ENCODE measurements around the gene PLCD3. TPM values are rescaled to one million over a fixed set of nuclear protein-coding genes. Genes with fewer than 3 reads are reported as not detected.
A peak's percentile ranks its signal among the peaks of the same experiment; 100 is the strongest.

Gene PLCD3
- total RNA-seq, 2 donors from 2014 or later: 2.7 to 5.9 TPM

DNA sequence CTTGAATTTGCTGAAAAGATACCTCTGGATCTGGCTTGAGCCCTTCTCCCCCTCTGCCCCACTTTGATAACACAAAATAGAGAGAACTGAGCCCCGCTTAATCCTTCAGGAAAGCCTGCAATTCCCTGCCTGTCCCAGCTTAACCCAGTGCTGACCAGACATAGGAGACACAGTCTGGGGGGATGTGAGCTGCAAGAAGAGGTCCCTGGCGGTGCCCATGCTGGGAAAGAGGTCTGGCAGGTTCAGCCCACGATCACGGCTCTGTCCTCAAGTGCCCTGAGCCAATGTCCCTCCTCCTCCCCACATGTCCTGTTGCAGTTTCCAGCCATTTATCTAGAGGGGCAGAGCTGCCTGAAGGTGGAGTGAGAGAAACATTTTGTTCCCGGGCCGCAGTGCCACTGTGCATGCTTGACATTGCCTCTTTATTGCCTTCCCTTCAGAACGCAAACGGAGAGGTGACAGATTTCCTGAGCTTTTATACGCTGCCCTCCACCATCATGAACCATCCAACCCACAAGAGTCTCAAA lies 29.0 kb downstream of the PLCD3 start:
- H3K27me3 Mint-ChIP-seq: no peaks in the 10 kb centered on the region
- H3K4me3 Mint-ChIP-seq: no peak overlapping the region
- H3K9me3 Mint-ChIP-seq: no peaks in the 10 kb centered on the region
- H3K36me3 Mint-ChIP-seq: peaks cover 15% of the 10 kb centered on the region
- no peak overlapping the region for H3K27ac Mint-ChIP-seq
- DNase-seq (ENCODE audit: low spot score): no peak
- peaks cover 0 to 5% of the 10 kb centered on the region in 2 donors for H3K4me1 Mint-ChIP-seq (ENCODE audit: low read depth in 2 of 2)
- no peak for ATAC-seq

DNA sequence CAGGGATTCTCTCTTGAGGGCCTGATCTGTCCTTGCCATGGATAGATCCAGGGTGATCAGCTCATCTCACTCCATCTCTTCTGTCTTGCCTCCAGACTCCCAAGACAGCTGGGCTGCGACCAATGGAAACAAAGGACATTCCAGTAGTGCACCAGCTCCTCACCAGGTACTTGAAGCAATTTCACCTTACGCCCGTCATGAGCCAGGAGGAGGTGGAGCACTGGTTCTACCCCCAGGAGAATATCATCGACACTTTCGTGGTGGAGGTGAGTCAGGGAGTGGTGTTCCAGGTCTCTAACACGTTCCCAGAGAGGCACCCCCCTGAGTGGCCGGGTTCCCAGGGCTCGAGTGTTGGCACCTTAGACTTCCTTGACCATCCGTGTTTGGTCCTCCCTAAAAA lies 29.5 kb downstream of the PLCD3 start:
- no peak overlapping the region for H3K4me3 Mint-ChIP-seq
- peaks cover 15% of the 10 kb centered on the region for H3K36me3 Mint-ChIP-seq

DNA sequence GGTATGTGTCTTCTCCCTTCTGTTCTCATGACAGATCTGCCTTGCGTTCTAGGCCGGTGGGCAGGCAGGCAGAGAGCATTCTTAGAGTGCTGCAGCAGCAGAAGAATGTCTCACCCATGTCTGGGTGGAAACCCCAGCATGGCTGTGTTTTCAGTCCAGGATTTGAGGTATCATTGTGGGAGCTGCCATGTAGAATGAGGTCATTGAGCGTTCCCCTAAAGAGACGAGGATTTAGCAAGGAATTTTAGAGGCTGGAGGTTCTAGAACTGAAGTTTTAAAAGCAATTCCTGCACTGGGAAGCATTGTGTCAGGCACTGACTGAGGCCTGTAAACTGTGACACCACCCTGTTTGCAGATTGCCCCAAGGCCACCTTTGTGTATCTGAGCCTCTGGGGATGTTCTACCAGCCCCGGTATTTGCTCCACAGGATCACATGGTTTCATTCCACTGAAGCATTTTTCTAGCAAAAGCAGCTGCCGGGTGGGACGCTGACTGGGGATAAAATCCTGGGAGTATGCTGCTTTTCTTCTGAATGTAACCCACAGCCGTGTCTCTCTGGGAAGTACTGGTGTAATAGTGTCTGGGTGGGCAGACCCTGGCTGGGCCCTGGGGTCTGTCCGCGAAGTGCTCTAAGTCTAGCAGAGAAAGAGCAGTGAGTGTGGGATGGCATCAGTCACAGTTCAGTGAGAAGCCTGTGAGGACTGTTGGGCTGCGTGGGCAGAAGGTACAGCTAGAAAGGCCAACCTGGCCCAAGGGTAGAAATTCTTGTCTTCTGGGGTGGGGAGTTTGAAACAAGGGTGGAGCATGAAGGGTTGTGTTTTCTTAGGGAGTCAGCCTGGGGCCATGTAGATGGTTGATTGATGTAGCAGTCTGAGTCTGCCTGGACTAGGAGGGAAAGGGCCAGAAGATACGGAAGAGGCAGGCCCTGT lies 30.2 kb downstream of the PLCD3 start:
- ATAC-seq (no peak), DNase-seq (ENCODE audit: low spot score) (no peak)
- Mint-ChIP-seq H3K36me3 (peaks cover 15% of the 10 kb centered on the region), H3K4me3 (no peak overlapping the region), H3K27me3 (no peaks in the 10 kb centered on the region), H3K9me3 (no peaks in the 10 kb centered on the region), H3K4me1 (ENCODE audit: low read depth in 2 of 2) (peaks cover 4 to 5% of the 10 kb centered on the region in 2 donors), H3K27ac (peak overlapping the region in 1 of 2 donors; percentile 3)

More for the DNA sequence above, 29.5 kb downstream of the PLCD3 start:
- Mint-ChIP-seq H3K27me3 (no peaks in the 10 kb centered on the region), H3K4me1 (ENCODE audit: low read depth in 2 of 2) (peaks cover 3 to 5% of the 10 kb centered on the region in 2 donors), H3K9me3 (no peaks in the 10 kb centered on the region), H3K27ac (peak overlapping the region in 1 of 2 donors; percentile 3)
- ATAC-seq (no peak), DNase-seq (ENCODE audit: low spot score) (no peak)

DNA sequence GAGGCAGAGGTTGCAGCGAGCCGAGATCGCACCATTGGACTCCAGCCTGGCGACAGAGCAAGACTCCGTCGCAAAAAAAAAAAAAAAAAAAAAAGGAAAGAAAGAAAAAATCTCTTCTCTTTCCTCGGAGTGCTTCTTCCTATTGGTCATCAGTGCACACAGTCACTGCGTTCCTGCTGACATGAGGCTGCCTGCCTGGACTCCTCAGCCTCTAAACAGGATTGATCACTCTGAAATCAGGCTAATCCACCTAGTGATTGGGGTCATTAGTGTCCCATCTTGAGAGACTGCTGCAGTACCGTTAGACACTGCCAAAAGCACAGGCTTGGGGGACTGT lies 30.8 kb downstream of the PLCD3 start:
- DNase-seq (ENCODE audit: low spot score) (no peak), ATAC-seq (no peak)
- no peaks in the 10 kb centered on the region for H3K27me3 Mint-ChIP-seq
- no peak overlapping the region for H3K27ac Mint-ChIP-seq
- H3K36me3 Mint-ChIP-seq: peaks cover 17% of the 10 kb centered on the region
- no peak overlapping the region for H3K4me3 Mint-ChIP-seq
- H3K9me3 Mint-ChIP-seq: no peaks in the 10 kb centered on the region
- H3K4me1 Mint-ChIP-seq (ENCODE audit: low read depth in 2 of 2): peaks cover 4 to 5% of the 10 kb centered on the region in 2 donors

DNA sequence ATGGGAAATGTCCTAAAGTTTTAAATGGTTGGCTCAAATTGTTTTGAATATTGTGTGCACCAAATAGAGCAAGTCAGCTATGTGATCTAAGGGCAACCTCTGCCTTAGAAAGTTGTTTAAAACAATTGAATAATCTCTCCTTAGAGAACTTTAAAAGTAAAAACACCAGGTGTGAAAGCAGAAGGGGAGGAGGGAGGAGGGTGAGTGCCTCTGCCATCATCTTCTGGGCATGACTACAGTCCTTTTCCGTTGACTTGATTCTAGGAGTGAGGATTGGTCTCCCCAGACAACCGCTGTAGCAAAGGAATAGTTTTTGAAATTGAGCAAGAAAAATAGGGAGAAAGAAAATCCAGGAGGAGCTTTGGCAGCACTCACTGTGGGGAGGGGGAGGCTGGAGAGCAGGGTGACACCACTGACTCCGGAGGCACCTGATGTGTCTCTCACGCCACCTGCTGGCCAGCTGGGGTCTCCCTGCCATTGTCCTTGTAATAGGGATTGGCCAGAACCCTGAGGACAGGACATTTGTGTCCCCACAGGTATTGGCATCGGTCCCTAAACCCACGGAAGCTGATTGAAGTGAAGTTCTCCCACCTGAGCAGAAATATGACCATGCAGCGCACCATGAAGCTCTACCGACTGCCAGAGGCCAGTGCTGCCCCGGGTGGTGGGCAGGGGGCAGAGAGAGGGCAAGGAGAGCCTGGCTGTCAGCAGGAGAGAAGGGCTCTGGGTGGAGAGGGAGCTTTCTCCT lies 33.3 kb downstream of the PLCD3 start:
- H3K4me1 Mint-ChIP-seq (ENCODE audit: low read depth in 2 of 2): peaks cover 4 to 10% of the 10 kb centered on the region in 2 donors
- no peaks in the 10 kb centered on the region for H3K9me3 Mint-ChIP-seq
- ATAC-seq (peak; percentile 75 to 80), DNase-seq (ENCODE audit: low spot score) (no peak)
- peak overlapping the region in 1 of 2 donors; percentile 33 for H3K27ac Mint-ChIP-seq
- H3K27me3 Mint-ChIP-seq: no peaks in the 10 kb centered on the region
- no peak overlapping the region for H3K4me3 Mint-ChIP-seq
- H3K36me3 Mint-ChIP-seq: peaks cover 23% of the 10 kb centered on the region

DNA sequence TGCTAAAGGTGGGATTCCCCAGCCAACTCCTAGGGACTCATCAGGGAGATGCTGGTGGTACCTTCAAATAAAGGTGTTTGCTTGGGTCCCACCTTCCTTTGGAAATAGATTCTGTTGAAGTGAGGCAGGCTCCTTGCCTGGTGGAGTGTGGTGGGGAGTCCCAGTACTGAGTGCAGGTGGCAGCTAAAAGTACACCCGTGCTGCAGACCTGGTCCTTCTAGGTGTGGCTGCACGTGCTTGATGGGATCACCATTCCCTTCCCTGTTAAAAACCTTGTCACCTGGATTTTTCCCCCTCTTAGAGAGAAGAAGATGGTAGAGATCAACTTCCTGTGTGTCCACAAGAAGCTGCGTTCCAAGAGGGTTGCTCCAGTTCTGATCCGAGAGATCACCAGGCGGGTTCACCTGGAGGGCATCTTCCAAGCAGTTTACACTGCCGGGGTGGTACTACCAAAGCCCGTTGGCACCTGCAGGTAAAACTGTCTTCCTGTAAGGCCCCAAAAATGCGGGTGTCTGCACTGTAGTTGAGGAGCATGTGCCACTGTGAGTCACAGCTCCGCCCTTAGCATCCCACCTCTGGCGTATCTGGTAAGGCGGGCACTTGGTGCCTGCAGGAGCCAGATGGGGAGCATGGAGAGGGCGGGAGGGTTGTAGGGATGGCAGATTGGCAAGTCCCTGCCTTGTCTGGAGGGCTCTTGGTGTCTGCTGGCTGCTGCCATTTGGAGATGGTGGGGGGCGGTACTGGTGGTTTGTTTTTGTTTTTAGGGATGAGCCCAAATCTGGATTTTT lies 34.0 kb downstream of the PLCD3 start:
- ATAC-seq (no peak), DNase-seq (ENCODE audit: low spot score) (no peak)
- Mint-ChIP-seq H3K27me3 (no peaks in the 10 kb centered on the region), H3K9me3 (no peaks in the 10 kb centered on the region), H3K27ac (peak overlapping the region in 1 of 2 donors; percentile 33), H3K4me3 (no peak overlapping the region), H3K4me1 (ENCODE audit: low read depth in 2 of 2) (peaks cover 4 to 10% of the 10 kb centered on the region in 2 donors), H3K36me3 (peaks cover 23% of the 10 kb centered on the region)

DNA sequence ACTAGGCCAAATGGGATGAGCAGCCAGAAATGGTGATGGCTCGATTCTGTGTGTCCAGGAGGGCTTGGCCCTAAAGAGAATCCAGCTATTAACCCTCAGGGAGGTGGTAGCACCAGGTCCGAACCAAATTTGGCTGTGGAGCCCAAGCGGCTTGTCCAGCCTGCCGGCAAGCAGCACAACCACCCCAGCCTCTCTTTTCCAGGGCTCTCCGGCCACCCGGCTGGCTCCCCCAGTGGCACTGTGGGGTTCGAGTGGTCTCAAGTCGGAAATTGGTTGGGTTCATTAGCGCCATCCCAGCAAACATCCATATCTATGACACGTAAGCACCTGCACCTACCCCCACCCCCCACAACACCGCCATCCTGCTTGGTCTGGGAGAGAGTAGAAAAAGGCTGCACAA lies 35.4 kb downstream of the PLCD3 start:
- peaks cover 4 to 10% of the 10 kb centered on the region in 2 donors for H3K4me1 Mint-ChIP-seq (ENCODE audit: low read depth in 2 of 2)
- no peak overlapping the region for H3K27ac Mint-ChIP-seq
- H3K9me3 Mint-ChIP-seq: no peaks in the 10 kb centered on the region
- H3K36me3 Mint-ChIP-seq: peaks cover 18% of the 10 kb centered on the region
- no peak overlapping the region for H3K4me3 Mint-ChIP-seq
- DNase-seq (ENCODE audit: low spot score) (no peak), ATAC-seq (no peak)
- H3K27me3 Mint-ChIP-seq: no peaks in the 10 kb centered on the region

DNA sequence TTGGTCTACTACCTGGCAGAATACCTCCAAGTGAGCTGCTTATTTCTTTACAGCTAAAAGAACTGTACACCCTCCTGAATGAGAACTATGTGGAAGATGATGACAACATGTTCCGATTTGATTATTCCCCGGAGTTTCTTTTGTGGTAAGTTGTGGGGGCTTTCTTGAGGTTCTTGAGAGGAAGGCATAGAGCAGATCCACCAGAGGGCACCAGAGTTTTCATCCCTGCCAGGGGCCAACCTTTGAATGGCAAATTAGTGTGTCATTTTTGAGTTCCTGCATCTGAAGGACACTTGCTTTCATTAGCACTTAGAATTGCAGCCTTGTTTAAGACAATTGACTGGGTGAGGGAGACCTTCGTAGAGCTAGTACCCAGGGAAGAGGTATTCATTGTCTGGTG lies 36.2 kb downstream of the PLCD3 start:
- H3K9me3 Mint-ChIP-seq: no peaks in the 10 kb centered on the region
- H3K4me1 Mint-ChIP-seq (ENCODE audit: low read depth in 2 of 2): peaks cover 5 to 10% of the 10 kb centered on the region in 2 donors
- no peaks in the 10 kb centered on the region for H3K27me3 Mint-ChIP-seq
- ATAC-seq (no peak), DNase-seq (ENCODE audit: low spot score) (no peak)
- no peak overlapping the region for H3K27ac Mint-ChIP-seq
- H3K36me3 Mint-ChIP-seq: peaks cover 24% of the 10 kb centered on the region
- H3K4me3 Mint-ChIP-seq: no peak overlapping the region

DNA sequence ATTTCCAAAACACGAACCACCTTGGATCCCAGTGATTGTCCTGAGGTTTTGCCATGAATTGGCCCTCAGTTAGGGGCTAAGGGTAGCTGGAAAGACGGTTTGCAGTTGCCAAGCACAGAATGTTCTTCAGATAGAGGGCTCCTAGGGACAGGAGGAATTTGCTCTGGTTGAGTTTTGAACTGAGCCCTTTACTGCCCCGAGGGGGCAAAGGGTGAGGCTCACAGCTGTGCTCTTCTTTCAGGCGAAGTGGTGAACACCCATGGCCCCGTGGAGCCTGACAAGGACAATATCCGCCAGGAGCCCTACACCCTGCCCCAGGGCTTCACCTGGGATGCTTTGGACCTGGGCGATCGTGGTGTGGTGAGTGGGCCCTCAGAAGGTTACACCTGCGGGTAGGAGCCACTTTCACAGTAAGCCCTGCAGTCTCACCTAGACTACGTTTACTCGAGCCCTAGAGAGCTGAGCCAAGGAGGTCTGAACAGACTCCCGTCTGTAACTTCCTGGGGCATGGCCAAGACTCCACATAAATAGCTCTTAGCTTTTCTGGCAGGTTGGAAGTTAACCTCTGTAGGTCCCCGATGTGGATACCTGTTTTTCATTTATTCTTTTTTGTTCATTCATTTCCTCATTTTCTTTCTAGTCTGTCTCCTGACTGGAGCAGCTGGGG lies 38.7 kb downstream of the PLCD3 start:
- ATAC-seq (no peak), DNase-seq (ENCODE audit: low spot score) (no peak)
- Mint-ChIP-seq H3K27ac (no peak overlapping the region), H3K4me1 (ENCODE audit: low read depth in 2 of 2) (peaks cover 5 to 14% of the 10 kb centered on the region in 2 donors), H3K27me3 (no peaks in the 10 kb centered on the region), H3K4me3 (no peak overlapping the region), H3K9me3 (no peaks in the 10 kb centered on the region), H3K36me3 (peaks cover 24% of the 10 kb centered on the region)

DNA sequence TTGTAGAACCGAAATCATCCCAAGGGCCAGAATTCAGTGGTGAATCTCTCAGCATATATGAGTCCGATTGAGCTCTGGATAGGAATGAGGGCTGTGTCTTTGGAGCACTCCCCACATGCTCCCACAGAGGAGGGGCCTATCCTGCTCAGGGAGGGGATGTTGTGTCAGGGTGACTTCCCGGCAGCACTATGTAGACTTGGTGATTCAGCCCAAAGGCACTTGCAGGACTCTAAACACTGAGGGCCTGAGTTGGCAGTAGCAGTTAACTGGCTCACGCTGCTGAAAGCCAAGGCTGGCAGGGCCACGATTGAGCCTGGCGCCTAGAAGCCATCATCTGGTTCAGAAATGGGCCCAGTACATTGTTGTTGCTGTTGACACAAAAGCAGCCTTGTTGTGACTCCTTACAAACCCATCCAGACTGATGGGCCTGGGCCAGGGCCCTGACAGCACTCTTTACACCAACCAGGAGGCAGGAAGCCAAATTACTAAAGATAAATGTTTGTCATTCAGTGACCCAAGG lies 39.3 kb downstream of the PLCD3 start:
- H3K27me3 Mint-ChIP-seq: no peaks in the 10 kb centered on the region
- no peak overlapping the region for H3K4me3 Mint-ChIP-seq
- H3K36me3 Mint-ChIP-seq: peaks cover 24% of the 10 kb centered on the region
- H3K27ac Mint-ChIP-seq: no peak overlapping the region
- H3K9me3 Mint-ChIP-seq: no peaks in the 10 kb centered on the region
- DNase-seq (ENCODE audit: low spot score) (no peak), ATAC-seq (no peak)
- peaks cover 5 to 11% of the 10 kb centered on the region in 2 donors for H3K4me1 Mint-ChIP-seq (ENCODE audit: low read depth in 2 of 2)

DNA sequence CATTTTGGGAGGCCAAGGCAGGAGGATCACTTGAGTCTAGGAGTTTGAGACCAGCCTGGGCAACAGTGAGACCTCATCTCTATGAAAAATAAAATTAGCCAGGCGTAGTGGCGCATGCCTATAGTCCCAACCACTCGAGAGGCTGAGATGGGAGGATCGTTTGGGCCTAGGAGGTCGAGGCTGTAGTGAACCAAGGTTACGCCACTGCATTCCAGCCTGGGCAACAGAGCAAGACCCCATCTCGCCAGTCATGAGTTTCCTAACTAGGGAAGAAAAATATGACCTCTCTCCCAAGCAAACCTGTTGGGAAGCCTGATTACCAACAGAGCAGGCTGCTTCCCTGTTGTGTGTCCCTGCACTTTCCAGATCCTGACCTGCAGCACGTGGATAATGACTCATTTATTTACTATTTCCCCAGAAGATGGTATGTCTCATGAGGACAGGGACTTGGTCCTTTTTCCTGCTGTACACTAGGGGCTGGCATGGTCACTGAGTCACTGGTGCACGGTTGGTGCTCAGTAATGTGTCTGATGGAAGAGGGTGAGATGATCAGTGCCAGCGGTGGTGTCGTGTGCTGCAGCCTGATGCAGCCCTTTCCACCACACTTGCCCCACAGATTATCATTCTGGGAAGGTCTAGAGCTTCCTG lies 40.4 kb downstream of the PLCD3 start:
- H3K27me3 Mint-ChIP-seq: no peaks in the 10 kb centered on the region
- ATAC-seq (no peak), DNase-seq (ENCODE audit: low spot score) (no peak)
- peaks cover 24% of the 10 kb centered on the region for H3K36me3 Mint-ChIP-seq
- H3K4me1 Mint-ChIP-seq (ENCODE audit: low read depth in 2 of 2): peaks cover 5 to 10% of the 10 kb centered on the region in 2 donors
- H3K27ac Mint-ChIP-seq: peak overlapping the region in 1 of 2 donors; percentile 45
- H3K9me3 Mint-ChIP-seq: no peaks in the 10 kb centered on the region
- H3K4me3 Mint-ChIP-seq: no peak overlapping the region

DNA sequence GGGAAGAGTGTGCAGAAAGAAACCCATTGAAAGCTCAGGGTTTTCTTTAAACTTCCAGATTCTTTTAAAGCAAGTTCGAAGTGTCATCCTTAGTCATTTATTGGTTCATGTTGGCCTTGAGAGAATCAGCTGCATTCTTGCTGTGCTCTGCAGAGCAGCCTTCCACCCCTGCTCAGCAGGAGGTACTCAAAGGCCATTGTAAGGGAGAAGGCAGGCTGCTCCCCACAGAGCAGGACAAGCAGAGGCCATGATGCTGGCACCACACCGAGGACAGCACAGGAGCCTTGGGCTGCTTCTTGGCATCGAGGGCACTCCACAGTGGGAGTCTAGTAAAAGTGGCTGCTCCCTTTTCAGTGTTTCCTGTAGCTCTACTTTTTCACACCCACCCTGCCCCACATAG lies 41.6 kb downstream of the PLCD3 start:
- Mint-ChIP-seq H3K36me3 (peaks cover 17% of the 10 kb centered on the region), H3K9me3 (no peaks in the 10 kb centered on the region), H3K27me3 (no peaks in the 10 kb centered on the region), H3K4me1 (ENCODE audit: low read depth in 2 of 2) (peaks cover 0 to 10% of the 10 kb centered on the region in 2 donors), H3K4me3 (no peak overlapping the region), H3K27ac (no peak overlapping the region)
- ATAC-seq (no peak), DNase-seq (ENCODE audit: low spot score) (no peak)

All from natural killer cell treated with Interleukin-12 subunit alpha and Interleukin-12 subunit beta and Interleukin-15 and Interleukin-18, amount 100 ng/mL, for 72 hours (primary cell).